ENCODE data around the gene ELOVL2. TPM values are rescaled to one million over a fixed set of nuclear protein-coding genes. Genes with fewer than 3 reads are reported as not detected.
A peak's percentile ranks its signal among the peaks of the same experiment; 100 is the strongest.

ELOVL2 gene
- total RNA-seq, 1 experiment from 2014 or later: 0.07 TPM

DNA sequence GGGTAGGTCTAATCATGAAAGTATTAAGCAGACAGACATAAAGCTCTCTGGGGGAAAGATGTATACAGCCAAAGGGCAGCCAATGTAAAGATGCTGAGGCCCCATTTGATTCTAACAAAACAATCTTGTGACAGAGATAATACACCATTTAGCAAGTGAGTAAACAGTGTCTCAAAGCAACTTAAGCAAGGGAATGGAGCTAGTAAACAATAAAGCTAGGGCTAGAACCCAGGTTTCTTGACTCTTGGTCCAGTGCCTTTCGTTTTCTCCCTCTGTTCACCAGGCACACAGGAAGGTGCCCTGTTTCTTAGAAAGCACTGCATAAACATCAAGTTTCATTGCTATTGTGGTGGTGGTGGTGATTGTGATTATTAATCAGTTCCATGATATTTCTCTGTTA lies 5.1 kb downstream of the ELOVL2 start:
- Histone ChIP-seq H3K9ac (ENCODE audit: low read length) (no peak overlapping the region), H2AFZ (ENCODE audit: low read depth, low read length, poor library complexity, severe bottlenecking) (peak overlapping the region; percentile 78), H3K79me2 (ENCODE audit: insufficient read depth, low read length) (no peaks in the 10 kb centered on the region), H4K20me1 (ENCODE audit: insufficient read depth) (no peaks in the 10 kb centered on the region), H3K27ac (ENCODE audit: low read depth, low read length) (no peak overlapping the region), H3K4me1 (ENCODE audit: control insufficient read depth in 1 of 2, insufficient read depth in 2 of 2, low read length in 2 of 2) (peaks cover 0 to 3% of the 10 kb centered on the region in 2 experiments; a peak in 1 of 4 replicates), H3K4me2 (ENCODE audit: low read length) (no peak overlapping the region), H3K27me3 (ENCODE audit: insufficient read depth, low read length) (no peaks in the 10 kb centered on the region), H3K4me3 (replicated peaks in 1 of 2; ENCODE audit: low read depth in 1 of 2, low read length in 2 of 2) (no peak overlapping the region), H3K9me3 (ENCODE audit: control insufficient read depth in 1 of 2, insufficient read depth in 1 of 2, low read depth in 1 of 2, low read length in 2 of 2) (no peaks in the 10 kb centered on the region), H3K36me3 (ENCODE audit: control insufficient read depth in 1 of 2, insufficient read depth in 2 of 2, low read length in 2 of 2) (no peaks in the 10 kb centered on the region), H3K9me2 (ENCODE audit: insufficient read depth) (no peaks in the 10 kb centered on the region)
- no peak for DNase-seq (ENCODE audit: low read depth, low spot score)
- TF ChIP-seq ZNF274 (IDR thresholded peaks at IDR 0.05; ENCODE audit: low read depth, low read length): no peak
- TF ChIP-seq ZFX (IDR thresholded peaks at IDR 0.05): no peak
- TF ChIP-seq FOSL1 (IDR thresholded peaks at IDR 0.05; ENCODE audit: low read depth): no peak
- no peak for TF ChIP-seq JUND (IDR thresholded peaks at IDR 0.05)
- no peak for TF ChIP-seq TCF7L2 (IDR thresholded peaks at IDR 0.05; ENCODE audit: borderline replicate concordance, extremely low read depth, insufficient read depth, insufficient read length)
- TF ChIP-seq POLR2A (IDR thresholded peaks at IDR 0.05; ENCODE audit: borderline replicate concordance, extremely low read depth, insufficient read depth, insufficient read length): no peak
- no peak for TF ChIP-seq CEBPB (IDR thresholded peaks at IDR 0.05; ENCODE audit: low read depth)
- TF ChIP-seq SP1 (IDR thresholded peaks at IDR 0.05; ENCODE audit: low read depth): no peak
- no peak for TF ChIP-seq SRF (IDR thresholded peaks at IDR 0.05; ENCODE audit: low read depth)
- TF ChIP-seq, protein P1, sequence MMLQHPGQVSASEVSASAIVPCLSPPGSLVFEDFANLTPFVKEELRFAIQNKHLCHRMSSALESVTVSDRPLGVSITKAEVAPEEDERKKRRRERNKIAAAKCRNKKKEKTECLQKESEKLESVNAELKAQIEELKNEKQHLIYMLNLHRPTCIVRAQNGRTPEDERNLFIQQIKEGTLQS (IDR thresholded peaks at IDR 0.05): no peak
- BruUV-seq (replicated peaks): no TSS peak
- POLR2A ChIA-PET: interaction anchor here (1.1 kb wide), 1 partner anchor 57 kb away, joined by 3 read pairs; no protein-coding TSS in a partner anchor
- CTCF ChIA-PET: interaction anchor here (1.1 to 1.5 kb wide), 4 partner anchors 30 to 537 kb away, joined by 3 to 7 read pairs (median 3); no protein-coding TSS in a partner anchor
- intact Hi-C loops (cut with micrococcal nuclease): no loop called here
- no peak for ATAC-seq
- RAD21 ChIA-PET (ENCODE audit: low non-redundant PET in 1 of 2, low total read pairs in 2 of 2, uncharacterized antibody in 2 of 2, unreplicated experiment in 2 of 2): interaction anchor here in 1 of 2 experiments (1.7 kb wide), 1 partner anchor 30 kb away, joined by 4 read pairs; no protein-coding TSS in a partner anchor

DNA sequence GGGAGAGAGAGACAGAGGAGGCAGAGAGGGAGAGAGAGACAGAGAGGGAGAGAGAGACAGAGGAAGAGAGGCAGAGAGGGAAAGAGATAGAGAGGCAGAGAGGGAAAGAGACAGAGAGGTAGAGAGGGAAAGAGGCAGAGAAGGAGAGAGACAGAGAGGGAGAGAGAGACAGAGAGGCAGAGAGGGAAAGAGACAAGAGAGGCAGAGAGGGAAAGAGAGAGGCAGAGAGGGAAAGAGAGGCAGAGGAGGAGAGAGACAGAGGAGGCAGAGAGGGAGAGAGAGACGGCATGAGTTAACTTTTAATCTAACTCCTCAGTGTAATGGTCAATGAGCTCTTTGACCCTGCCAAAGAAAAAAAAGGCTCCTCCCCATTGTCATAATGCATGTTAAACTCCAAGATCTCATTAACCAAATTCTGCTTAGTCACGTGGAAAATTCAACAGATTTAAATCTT lies 7.1 kb downstream of the ELOVL2 start:
- H3K79me2 ChIP-seq (ENCODE audit: insufficient read depth, low read length): no peaks in the 10 kb centered on the region
- H3K4me1 ChIP-seq (ENCODE audit: control insufficient read depth in 1 of 2, insufficient read depth in 2 of 2, low read length in 2 of 2): peaks cover 0 to 7% of the 10 kb centered on the region in 2 experiments; a peak in 1 of 4 replicates
- CTCF ChIA-PET: no interaction called here
- no peak for TF ChIP-seq FOSL1 (IDR thresholded peaks at IDR 0.05; ENCODE audit: low read depth)
- TF ChIP-seq POLR2A (IDR thresholded peaks at IDR 0.05; ENCODE audit: borderline replicate concordance, extremely low read depth, insufficient read depth, insufficient read length): no peak
- no peak for TF ChIP-seq CBX3 (IDR thresholded peaks at IDR 0.05; ENCODE audit: low read depth)
- TF ChIP-seq, protein P2, sequence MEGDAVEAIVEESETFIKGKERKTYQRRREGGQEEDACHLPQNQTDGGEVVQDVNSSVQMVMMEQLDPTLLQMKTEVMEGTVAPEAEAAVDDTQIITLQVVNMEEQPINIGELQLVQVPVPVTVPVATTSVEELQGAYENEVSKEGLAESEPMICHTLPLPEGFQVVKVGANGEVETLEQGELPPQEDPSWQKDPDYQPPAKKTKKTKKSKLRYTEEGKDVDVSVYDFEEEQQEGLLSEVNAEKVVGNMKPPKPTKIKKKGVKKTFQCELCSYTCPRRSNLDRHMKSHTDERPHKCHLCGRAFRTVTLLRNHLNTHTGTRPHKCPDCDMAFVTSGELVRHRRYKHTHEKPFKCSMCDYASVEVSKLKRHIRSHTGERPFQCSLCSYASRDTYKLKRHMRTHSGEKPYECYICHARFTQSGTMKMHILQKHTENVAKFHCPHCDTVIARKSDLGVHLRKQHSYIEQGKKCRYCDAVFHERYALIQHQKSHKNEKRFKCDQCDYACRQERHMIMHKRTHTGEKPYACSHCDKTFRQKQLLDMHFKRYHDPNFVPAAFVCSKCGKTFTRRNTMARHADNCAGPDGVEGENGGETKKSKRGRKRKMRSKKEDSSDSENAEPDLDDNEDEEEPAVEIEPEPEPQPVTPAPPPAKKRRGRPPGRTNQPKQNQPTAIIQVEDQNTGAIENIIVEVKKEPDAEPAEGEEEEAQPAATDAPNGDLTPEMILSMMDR (IDR thresholded peaks at IDR 0.05 in 2 of 3, conservative IDR thresholded peaks at IDR 0.05 in 1 of 3; ENCODE audit: borderline replicate concordance in 1 of 3, insufficient read depth in 1 of 3, low read depth in 2 of 3, low read length in 2 of 3): no peak
- H3K27me3 ChIP-seq (ENCODE audit: insufficient read depth, low read length): no peaks in the 10 kb centered on the region
- POLR2A ChIA-PET: no interaction called here
- RAD21 ChIA-PET (ENCODE audit: low non-redundant PET in 1 of 2, low total read pairs in 2 of 2, uncharacterized antibody in 2 of 2, unreplicated experiment in 2 of 2): no interaction called here
- H2AFZ ChIP-seq (ENCODE audit: low read depth, low read length, poor library complexity, severe bottlenecking): peak overlapping the region; percentile 7
- H3K9me2 ChIP-seq (ENCODE audit: insufficient read depth): no peaks in the 10 kb centered on the region
- no TSS peak for BruUV-seq (replicated peaks)
- no peak for DNase-seq (ENCODE audit: low read depth, low spot score)
- H4K20me1 ChIP-seq (ENCODE audit: insufficient read depth): no peaks in the 10 kb centered on the region
- no peak overlapping the region for H3K4me2 ChIP-seq (ENCODE audit: low read length)
- no peaks in the 10 kb centered on the region for H3K36me3 ChIP-seq (ENCODE audit: control insufficient read depth in 1 of 2, insufficient read depth in 2 of 2, low read length in 2 of 2)
- H3K27ac ChIP-seq (ENCODE audit: low read depth, low read length): no peak overlapping the region
- no peaks in the 10 kb centered on the region for H3K9me3 ChIP-seq (ENCODE audit: control insufficient read depth in 1 of 2, insufficient read depth in 1 of 2, low read depth in 1 of 2, low read length in 2 of 2)
- no peak for ATAC-seq
- intact Hi-C loops (cut with micrococcal nuclease): no loop called here
- H3K9ac ChIP-seq (ENCODE audit: low read length): no peak overlapping the region
- H3K4me3 ChIP-seq (replicated peaks in 1 of 2; ENCODE audit: low read depth in 1 of 2, low read length in 2 of 2): no peak overlapping the region
